HTERT RPE-1 (cell line): ENCODE results near the gene SH3RF3.

ENCODE experiments used
- in situ Hi-C: fragments of 300-500 bp; cut with MboI; formaldehyde crosslinking; loops from 4 replicates; pipeline ENCODE4 v1.14.3; 2020; ENCODE audit warnings: low sequenced_read_pairs

Gene SH3RF3

GRCh38 chr2:109444916-109445315 is 315.9 kb downstream of the SH3RF3 start:
- in situ Hi-C loops = no loop called here

DNA sequence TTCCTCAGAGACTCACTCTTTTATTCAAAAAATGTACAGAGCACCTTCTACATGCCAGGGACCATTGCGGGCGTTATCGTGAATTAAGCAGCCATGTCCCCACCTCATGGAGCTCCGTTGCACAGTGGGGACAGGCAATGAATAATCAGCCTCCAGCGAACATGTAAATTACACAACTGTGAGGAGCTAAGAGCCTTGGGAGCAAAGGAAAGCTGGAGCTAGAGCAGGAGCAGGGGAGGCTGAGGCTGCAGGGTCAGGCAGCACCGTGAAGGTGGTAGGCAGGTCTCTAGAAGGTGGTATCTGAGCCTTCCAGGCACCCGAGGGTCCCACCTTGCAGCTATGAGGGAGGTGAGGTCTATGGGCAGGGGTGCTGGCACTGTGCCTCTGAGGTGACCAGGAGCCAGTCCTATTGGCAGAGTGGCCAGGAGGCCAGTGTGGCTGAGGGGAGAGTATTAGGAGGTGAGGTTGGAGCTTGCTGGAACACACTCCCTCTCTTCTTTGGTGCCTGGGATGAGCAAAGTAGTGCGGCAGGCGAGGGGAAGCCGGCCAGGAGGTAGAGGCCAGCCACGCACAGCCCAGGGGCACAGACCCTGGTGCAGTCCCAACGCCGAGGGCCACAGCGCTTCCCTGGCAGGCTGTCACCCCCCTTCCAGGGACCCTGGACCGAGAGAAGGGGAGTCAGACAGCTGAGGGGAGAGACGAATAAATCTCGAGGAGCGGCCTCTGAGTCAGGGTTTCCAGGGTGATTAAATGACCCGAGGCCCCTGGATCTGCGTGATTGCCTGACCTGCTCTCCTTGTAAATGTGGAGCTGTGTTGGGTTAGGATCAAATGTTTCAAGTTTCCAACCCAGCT is 317.5 kb downstream of the SH3RF3 start:
- in situ Hi-C loops = no loop called here

DNA sequence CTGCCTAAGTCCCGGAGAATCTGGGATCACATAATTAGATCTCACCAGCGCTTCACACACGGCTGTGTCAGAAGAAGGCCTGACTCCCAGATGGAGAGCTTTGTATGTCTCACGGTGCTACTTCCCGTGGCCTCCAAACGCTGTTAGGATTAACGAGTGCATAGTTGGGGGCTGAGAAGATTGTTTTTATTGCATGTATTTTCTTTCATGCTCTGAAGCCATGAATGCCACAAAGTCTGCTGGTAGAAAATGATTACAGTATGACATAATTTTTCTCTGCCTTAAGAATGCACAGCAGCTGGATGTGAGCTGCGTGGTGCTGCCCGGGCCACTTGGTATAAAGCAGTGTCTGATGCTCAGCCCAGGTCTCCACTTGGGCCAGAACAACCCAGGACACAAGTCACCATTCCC is 318.3 kb downstream of the SH3RF3 start:
- in situ Hi-C loops = no loop called here

GRCh38 chr2:109447776-109448175 is 318.8 kb downstream of the SH3RF3 start:
- in situ Hi-C loops = no loop called here

- in situ Hi-C loops = no loop called here
Measured at GRCh38 chr2:109448207-109448606, 319.2 kb downstream of the SH3RF3 start.

GRCh38 chr2:109448946-109449788 is 320.2 kb downstream of the SH3RF3 start:
- in situ Hi-C loops = no loop called here

- in situ Hi-C loops = no loop called here
Measured at GRCh38 chr2:109450574-109451273, 321.7 kb downstream of the SH3RF3 start.

DNA sequence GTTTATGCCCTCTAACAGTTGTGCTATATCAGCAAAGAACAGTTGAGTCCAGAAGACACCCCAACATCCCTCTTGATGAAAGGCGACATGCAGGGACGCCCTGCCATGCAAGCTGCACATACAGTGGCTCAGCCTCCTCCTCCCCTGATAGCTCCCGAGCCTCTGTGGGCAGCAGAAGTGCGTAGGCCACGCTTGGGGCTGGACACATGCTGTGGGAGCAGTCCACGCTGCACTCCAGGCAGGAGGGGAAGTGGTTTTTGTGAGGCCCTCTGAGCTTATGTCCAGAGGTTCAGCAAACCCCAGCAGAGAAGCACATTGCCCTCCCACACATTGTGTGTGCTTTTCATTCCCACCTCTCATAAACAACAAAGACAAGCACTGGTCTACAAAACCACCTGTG is 322.7 kb downstream of the SH3RF3 start:
- in situ Hi-C loops = no loop called here

DNA sequence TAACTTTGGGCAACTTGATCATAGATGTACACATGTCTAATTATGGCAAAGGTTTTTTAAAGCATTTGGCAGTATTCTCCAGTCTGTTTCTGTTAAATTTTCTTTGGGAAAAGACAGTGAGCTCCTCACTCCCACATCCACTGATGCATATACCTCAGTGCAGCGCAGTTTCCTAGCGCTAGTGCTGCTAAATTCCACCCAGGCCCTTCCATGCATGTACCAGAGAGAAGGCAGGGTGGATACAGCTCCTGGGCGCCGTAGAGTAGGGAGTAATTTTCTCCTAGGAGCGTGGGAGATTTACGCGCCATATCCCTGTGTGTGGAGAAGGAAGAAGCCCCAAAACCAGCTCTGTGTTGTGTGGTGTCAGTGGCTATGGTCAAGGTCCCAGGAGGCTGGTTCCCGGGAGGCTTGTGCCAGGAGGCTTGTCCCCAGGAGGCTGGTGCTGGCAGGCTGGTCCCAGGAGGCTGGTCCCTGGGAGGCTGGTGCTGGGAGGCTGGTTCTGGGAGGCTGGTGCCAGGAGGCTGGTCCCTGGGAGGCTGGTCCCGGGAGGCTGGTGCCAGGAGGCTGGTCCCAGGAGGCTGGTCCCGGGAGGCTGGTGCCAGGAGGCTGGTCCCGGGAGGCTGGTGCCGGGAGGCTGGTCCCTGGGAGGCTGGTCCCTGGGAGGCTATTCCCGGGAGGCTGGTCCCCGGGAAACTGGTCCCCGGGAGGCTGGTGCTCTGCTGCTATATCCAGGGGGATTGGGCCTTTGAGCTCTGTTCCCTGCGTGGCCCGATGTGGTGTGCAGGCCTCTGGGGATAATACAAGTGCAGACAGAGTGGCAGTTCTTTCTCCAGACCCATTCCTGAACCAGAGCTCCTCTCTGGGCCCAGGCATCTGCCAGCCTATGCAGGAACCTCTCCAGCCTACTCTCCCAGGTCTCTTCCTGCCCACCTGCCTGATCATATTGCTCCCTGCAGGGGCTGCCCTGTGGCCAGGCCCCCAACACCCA is 323.6 kb downstream of the SH3RF3 start:
- in situ Hi-C loops = no loop called here

DNA sequence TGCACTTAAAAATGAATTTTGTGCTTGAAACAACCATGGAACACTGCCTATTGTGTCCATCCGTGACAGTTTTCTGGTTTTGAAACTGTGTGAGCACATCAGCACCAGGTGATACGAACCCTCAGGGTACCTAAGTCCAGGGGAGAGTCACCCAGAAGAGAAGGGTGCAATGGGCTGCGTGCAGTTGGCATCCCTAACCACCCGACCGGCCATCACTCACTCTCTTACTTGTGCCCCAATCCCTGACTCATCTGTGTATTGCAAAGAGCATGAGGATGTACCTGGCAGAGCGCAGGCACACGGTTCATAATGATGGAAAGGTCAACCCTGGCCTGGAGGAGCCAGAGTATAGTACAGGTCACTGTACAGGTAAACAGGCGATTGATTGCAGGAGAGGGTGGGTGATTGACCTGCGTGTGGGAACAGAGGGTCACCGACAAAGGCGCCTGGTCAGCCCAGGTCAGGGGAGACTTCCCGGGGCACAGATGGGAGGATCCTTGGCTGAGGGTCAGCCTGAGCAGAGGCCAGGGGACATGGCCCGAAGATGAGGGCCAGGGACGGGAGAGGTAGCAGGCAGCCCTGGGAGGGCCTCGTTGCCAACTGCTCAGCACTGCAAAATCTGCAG is 324.5 kb downstream of the SH3RF3 start:
- in situ Hi-C loops = no loop called here

DNA sequence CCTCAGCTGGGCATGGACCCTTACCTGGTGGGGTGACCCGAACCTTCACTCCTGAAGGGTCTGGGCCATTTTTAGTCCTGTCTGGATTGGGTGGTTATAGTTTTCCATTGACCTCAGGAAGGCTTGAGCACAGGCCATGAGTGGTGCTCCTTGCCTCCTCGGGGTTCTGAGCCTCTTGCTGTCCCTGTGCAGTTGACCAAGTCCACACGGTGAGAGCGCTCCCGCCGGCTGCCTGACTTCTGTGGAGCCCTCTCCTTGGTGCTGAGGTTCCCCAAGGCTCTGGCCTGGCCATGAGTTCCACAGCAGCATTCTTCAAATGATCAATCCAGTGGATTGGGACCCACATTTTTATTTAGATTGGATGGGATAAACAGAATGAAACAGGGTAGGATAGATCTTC is 325.3 kb downstream of the SH3RF3 start:
- in situ Hi-C loops = no loop called here

DNA sequence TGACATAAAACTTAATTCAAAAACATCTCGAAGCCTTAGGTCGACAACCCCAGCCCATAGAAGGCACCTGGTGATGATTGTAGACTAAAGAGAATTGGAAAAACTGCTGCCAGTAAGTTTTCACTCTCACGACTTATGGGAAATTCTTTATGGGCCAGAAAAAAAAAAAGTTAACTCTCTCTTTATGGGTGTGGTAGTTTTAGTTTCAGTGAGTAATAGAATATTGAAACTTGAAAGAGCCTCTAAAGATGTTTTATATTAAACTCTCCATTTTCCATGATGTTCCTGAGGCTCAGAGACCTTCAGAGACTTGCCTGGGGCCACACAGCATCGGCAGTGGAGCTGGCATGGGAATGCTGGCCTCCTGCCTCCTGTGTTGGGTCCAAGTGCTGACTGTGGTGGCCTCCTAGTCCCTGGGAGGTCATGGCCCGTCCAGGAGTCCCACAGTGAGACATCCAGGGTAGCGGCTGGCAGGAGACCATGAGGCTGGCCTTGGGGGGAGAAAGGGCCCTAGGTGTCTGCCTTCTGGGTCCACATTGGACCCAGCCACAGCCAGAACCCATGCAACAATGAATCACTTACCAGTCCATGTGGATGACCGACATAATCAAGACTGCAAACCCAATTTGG is 325.9 kb downstream of the SH3RF3 start:
- in situ Hi-C loops = no loop called here

DNA sequence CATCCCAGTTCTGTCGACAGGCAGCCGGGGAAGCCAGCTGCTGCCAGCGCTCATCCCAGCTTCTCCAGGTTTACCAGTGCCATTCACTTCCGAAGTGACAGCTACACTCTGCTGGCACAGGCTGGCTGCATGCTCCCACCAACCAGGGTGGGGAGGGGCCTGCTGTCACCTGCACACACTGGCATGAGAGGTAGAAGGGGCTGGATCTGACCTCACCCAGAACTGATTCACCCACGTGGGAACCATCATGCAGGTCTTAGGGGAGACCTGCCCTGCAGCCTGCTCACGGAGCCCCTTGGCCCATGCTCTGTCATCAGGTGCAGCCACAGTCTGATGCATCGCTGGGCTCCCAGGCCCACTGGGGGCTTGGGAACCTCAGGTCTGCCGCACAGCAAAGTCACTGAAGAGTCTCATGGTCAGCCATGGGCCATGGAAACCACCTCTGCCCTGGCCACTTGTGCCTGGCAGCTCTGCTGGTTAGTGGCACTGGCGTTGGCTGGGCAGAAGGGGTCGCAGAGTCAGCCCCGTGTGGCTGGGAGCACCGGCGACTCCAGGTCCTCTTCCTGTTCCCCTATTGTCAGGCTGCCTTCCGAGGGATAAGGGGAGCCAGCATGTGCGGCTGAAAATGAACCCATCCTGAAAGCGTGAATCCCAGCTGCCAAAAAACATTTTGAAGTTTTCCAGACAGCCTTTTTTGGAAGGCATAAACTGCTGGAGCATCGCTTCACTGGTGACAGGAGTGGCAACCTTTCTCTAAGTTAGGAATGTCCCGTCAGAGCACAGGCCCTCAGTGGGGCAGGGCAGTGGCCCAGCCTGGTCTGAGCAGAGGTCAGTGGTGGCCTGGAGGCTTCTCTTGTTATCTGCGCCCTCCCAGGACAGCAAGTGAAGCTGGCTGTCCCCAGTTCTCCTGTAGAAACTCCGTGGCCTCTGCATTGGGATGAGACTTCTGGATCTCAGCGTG is 327.0 kb downstream of the SH3RF3 start:
- in situ Hi-C loops = no loop called here

DNA sequence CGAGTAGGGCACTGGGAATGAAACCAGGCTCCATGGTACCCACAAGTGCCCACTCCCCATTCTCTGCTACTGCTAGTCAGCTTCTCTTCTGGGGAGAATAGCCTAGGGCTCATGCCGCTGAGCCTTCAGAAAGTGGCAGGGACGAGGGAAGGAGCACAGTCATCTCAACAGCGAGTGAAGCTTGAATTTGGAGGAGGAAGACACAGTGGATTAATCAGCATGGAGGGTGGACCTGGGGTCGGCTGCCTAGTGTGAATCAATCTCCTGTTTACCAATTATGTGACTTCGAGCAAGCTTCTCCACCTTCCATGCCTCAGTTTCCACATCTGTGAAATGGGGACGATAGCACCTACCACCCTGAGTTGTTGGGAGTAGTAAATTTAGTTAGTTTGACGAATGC is 327.8 kb downstream of the SH3RF3 start:
- in situ Hi-C loops = no loop called here

- in situ Hi-C loops = no loop called here
Measured at GRCh38 chr2:109457366-109457765, 328.4 kb downstream of the SH3RF3 start.

- in situ Hi-C loops = no loop called here
Measured at GRCh38 chr2:109457794-109458193, 328.8 kb downstream of the SH3RF3 start.

DNA sequence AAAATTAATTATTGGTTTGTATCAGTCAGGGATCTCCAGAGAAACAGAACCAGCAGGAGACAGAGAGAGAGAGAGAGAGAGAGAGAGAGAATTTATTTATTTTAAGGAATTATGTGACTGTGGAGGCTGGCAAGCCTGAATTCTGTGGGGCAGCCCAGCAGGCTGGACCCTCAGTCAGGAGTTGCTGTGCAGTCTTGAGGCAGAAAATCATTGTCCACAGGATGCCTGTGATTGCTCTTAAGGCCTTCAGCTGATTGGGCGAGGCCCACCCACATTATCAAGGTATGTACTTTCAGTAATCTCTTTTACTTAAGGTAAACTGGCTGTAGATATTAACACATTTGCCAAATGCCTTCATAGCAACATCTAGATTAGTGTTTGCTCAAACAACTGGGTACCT is 329.5 kb downstream of the SH3RF3 start:
- in situ Hi-C loops = no loop called here

GRCh38 chr2:109459485-109459884 is 330.5 kb downstream of the SH3RF3 start:
- in situ Hi-C loops = no loop called here
